ENCODE measurements around the gene RGS16.

RGS16 gene

GRCh38 chr1:182629499-182630096 is 25.4 kb upstream of the RGS16 start:
- no peak for DNase-seq (ENCODE audit: low spot score)

GRCh38 chr1:182629080-182629479 is 24.9 kb upstream of the RGS16 start:
- no peak for DNase-seq (ENCODE audit: low spot score)

GRCh38 chr1:182628657-182629056 is 24.5 kb upstream of the RGS16 start:
- no peak for DNase-seq (ENCODE audit: low spot score)

- DNase-seq (ENCODE audit: low spot score) = no peak
These were observed 23.4 kb upstream of the RGS16 start for GRCh38 chr1:182627622-182628021.

- DNase-seq (ENCODE audit: low spot score) = no peak
These were observed 22.3 kb upstream of the RGS16 start for GRCh38 chr1:182626527-182626926.

- DNase-seq (ENCODE audit: low spot score) = no peak
These were observed 21.7 kb upstream of the RGS16 start for GRCh38 chr1:182625719-182626504.

GRCh38 chr1:182625024-182625423 is 20.8 kb upstream of the RGS16 start:
- no peak for DNase-seq (ENCODE audit: low spot score)

GRCh38 chr1:182624577-182624976 is 20.4 kb upstream of the RGS16 start:
- DNase-seq (ENCODE audit: low spot score) = no peak

- no peak for DNase-seq (ENCODE audit: low spot score)
These were observed 18.8 kb upstream of the RGS16 start for GRCh38 chr1:182622901-182623528.

- DNase-seq (ENCODE audit: low spot score) = no peak
These were observed 17.7 kb upstream of the RGS16 start for GRCh38 chr1:182621906-182622305.

- DNase-seq (ENCODE audit: low spot score) = no peak
These were observed 16.9 kb upstream of the RGS16 start for GRCh38 chr1:182620924-182621585.

GRCh38 chr1:182617734-182618351 is 13.7 kb upstream of the RGS16 start:
- DNase-seq (ENCODE audit: low spot score) = no peak

GRCh38 chr1:182617014-182617429 is 12.8 kb upstream of the RGS16 start:
- no peak for DNase-seq (ENCODE audit: low spot score)

- no peak for DNase-seq (ENCODE audit: low spot score)
These were observed 12.2 kb upstream of the RGS16 start for GRCh38 chr1:182616130-182617013.

- DNase-seq (ENCODE audit: low spot score) = no peak
These were observed 11.4 kb upstream of the RGS16 start for GRCh38 chr1:182615468-182616129.

GRCh38 chr1:182614796-182615454 is 10.7 kb upstream of the RGS16 start:
- no peak for DNase-seq (ENCODE audit: low spot score)

GRCh38 chr1:182611787-182612186 is 7.6 kb upstream of the RGS16 start:
- DNase-seq (ENCODE audit: low spot score) = no peak

GRCh38 chr1:182611326-182611725 is 7.1 kb upstream of the RGS16 start:
- DNase-seq (ENCODE audit: low spot score) = no peak

- no peak for DNase-seq (ENCODE audit: low spot score)
These were observed 6.5 kb upstream of the RGS16 start for GRCh38 chr1:182610606-182611194.
